ENCODE data around the gene CACNA1G. TPM values are rescaled to one million over a fixed set of nuclear protein-coding genes. Genes with fewer than 3 reads are reported as not detected.

The CACNA1G gene
- total and polyA plus RNA-seq, 2 donors (not counting 3 experiments of a cell fraction or from before 2014, with no cell fraction given): not detected

DNA sequence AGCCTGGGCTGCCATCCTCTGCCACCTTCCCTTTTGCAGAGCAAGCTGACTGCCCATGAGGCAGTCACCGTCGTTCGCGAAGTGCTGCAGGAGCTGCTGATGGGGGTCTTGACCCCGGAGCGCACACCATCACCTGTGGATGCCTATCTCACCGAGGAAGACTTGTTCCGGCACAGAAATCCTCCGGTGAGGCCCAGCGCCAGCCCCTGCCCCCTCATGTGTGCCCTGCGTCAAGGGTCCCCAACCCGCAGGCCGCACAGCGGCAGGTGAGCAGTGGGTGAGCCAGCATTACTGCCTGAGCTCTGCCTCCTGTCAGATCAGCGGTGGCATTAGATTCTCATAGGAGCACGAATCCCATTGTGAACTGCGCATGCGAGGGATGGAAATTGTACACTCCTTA lies 35.7 kb upstream of the CACNA1G start:
- H4K20me1 ChIP-seq (replicated peaks; ENCODE audit: control insufficient read depth, extremely low read depth, insufficient read depth, low read length): no peaks in the 10 kb centered on the region
- no peak overlapping the region for H3K27ac ChIP-seq (ENCODE audit: insufficient read depth, low read depth, low read length)
- POLR2A ChIA-PET: no interaction called here
- no peak for TF ChIP-seq GATA2 (IDR thresholded peaks at IDR 0.05; ENCODE audit: insufficient read depth, insufficient read length, low read depth, low read length)
- TF ChIP-seq EZH2 (IDR thresholded peaks at IDR 0.05; ENCODE audit: borderline replicate concordance, low read depth, low read length, severe bottlenecking): no peak
- TF ChIP-seq MYC (IDR thresholded peaks at IDR 0.05; ENCODE audit: low read depth, low read length): no peak
- TF ChIP-seq, protein P1, sequence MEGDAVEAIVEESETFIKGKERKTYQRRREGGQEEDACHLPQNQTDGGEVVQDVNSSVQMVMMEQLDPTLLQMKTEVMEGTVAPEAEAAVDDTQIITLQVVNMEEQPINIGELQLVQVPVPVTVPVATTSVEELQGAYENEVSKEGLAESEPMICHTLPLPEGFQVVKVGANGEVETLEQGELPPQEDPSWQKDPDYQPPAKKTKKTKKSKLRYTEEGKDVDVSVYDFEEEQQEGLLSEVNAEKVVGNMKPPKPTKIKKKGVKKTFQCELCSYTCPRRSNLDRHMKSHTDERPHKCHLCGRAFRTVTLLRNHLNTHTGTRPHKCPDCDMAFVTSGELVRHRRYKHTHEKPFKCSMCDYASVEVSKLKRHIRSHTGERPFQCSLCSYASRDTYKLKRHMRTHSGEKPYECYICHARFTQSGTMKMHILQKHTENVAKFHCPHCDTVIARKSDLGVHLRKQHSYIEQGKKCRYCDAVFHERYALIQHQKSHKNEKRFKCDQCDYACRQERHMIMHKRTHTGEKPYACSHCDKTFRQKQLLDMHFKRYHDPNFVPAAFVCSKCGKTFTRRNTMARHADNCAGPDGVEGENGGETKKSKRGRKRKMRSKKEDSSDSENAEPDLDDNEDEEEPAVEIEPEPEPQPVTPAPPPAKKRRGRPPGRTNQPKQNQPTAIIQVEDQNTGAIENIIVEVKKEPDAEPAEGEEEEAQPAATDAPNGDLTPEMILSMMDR (IDR thresholded peaks at IDR 0.05; ENCODE audit: extremely low read depth in 1 of 2, insufficient read depth in 1 of 2, low read depth in 1 of 2, low read length in 2 of 2): no peak
- no peak for TF ChIP-seq FOS (IDR thresholded peaks at IDR 0.05; ENCODE audit: borderline replicate concordance, insufficient read depth, low read length)
- no peak for TF ChIP-seq JUN (IDR thresholded peaks at IDR 0.05; ENCODE audit: borderline replicate concordance, insufficient read depth, insufficient read length, low read depth)
- TF ChIP-seq, protein P2, sequence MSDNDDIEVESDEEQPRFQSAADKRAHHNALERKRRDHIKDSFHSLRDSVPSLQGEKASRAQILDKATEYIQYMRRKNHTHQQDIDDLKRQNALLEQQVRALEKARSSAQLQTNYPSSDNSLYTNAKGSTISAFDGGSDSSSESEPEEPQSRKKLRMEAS (IDR thresholded peaks at IDR 0.05; ENCODE audit: insufficient read depth, insufficient read length): no peak
- no peak for TF ChIP-seq POLR2AphosphoS5 (IDR thresholded peaks at IDR 0.05; ENCODE audit: insufficient read depth, low read depth, low read length)
- no peak for TF ChIP-seq POLR2A (IDR thresholded peaks at IDR 0.05; ENCODE audit: low read depth, low read length)
- H3K36me3 ChIP-seq (ENCODE audit: control insufficient read depth in 2 of 2, extremely low read depth in 1 of 2, insufficient read depth in 2 of 2, low read length in 2 of 2): no peaks in the 10 kb centered on the region
- no peaks in the 10 kb centered on the region for H3K9me3 ChIP-seq (replicated peaks; ENCODE audit: control insufficient read depth, insufficient read depth, low read length)
- H3K4me2 ChIP-seq (ENCODE audit: insufficient read depth, low read length): no peak overlapping the region
- no peak for FAIRE-seq
- peaks cover 0 to 5% of the 10 kb centered on the region in 2 experiments for H3K27me3 ChIP-seq (ENCODE audit: control insufficient read depth in 2 of 2, insufficient read depth in 2 of 2, low read length in 2 of 2)
- H3K4me3 ChIP-seq (replicated peaks in 1 of 3; ENCODE audit: insufficient read depth in 1 of 3, low read depth in 1 of 3, low read length in 3 of 3): no peak overlapping the region
- intact Hi-C loops (cut with micrococcal nuclease) (no loop called here), dilution Hi-C loops (cut with MboI; ENCODE audit: extremely low pct_ligation_motif_present, low sequenced_read_pairs) (no loop called here)
- no peaks in the 10 kb centered on the region for H3K4me1 ChIP-seq (ENCODE audit: control insufficient read depth, extremely low read depth, insufficient read depth, low read length)
- H3K9ac ChIP-seq (replicated peaks; ENCODE audit: extremely low read depth, insufficient read depth, low read length): no peak overlapping the region
- no TSS peak for BruUV-seq (replicated peaks)
- no peak for DNase-seq (ENCODE audit: low read depth, low spot score)
- H3K9me1 ChIP-seq (replicated peaks; ENCODE audit: control insufficient read depth, extremely low read depth, insufficient read depth, low read length): no peaks in the 10 kb centered on the region
- H3K79me2 ChIP-seq (ENCODE audit: control insufficient read depth, insufficient read depth, low read length): no peaks in the 10 kb centered on the region
- H2AFZ ChIP-seq (ENCODE audit: low read depth, low read length): no peak overlapping the region
- CTCF ChIA-PET: interaction anchor here (0.6 to 2.2 kb wide), 2 partner anchors 11 to 53 kb away, joined by 3 to 5 read pairs; no protein-coding TSS in a partner anchor

Data from endothelial cell of umbilical vein (primary cell).